ENCODE data around the gene C10orf95.

DNA sequence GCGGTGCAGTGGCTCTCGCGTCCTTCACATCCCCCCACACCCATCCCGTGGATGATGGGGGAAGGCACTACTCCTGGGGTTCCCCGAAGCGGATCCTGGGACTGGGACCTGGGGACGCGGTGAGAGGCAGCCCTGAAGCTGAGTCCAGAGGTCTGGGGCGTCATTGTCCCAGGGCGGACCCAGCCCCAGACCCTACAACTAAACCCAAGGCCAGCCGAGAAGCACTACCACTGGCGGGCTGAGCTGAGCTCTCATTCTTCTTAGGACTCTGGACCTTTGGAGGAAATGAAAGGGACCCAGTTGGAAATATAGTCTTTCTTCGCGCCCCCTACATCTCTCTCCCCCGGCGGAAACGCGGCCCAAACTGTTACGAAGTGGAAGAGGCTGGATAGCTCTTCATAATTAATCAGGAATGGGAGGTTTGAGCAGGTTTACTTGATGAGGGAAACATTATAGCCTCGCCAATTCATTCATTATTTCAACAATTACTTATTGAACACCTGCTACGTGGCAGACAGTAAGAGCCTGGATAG is 31.1 kb downstream of the C10orf95 start:
- no peak for TF ChIP-seq MBNL3 (CRISPR knock-in tag; conservative IDR thresholded peaks at IDR 0.05)
- TF ChIP-seq, protein P1, sequence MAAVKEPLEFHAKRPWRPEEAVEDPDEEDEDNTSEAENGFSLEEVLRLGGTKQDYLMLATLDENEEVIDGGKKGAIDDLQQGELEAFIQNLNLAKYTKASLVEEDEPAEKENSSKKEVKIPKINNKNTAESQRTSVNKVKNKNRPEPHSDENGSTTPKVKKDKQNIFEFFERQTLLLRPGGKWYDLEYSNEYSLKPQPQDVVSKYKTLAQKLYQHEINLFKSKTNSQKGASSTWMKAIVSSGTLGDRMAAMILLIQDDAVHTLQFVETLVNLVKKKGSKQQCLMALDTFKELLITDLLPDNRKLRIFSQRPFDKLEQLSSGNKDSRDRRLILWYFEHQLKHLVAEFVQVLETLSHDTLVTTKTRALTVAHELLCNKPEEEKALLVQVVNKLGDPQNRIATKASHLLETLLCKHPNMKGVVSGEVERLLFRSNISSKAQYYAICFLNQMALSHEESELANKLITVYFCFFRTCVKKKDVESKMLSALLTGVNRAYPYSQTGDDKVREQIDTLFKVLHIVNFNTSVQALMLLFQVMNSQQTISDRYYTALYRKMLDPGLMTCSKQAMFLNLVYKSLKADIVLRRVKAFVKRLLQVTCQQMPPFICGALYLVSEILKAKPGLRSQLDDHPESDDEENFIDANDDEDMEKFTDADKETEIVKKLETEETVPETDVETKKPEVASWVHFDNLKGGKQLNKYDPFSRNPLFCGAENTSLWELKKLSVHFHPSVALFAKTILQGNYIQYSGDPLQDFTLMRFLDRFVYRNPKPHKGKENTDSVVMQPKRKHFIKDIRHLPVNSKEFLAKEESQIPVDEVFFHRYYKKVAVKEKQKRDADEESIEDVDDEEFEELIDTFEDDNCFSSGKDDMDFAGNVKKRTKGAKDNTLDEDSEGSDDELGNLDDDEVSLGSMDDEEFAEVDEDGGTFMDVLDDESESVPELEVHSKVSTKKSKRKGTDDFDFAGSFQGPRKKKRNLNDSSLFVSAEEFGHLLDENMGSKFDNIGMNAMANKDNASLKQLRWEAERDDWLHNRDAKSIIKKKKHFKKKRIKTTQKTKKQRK (IDR thresholded peaks at IDR 0.05; ENCODE audit: low read length), result no peak
- no peak for TF ChIP-seq ZNF576 (CRISPR knock-in tag; IDR thresholded peaks at IDR 0.05)
- TF ChIP-seq ZNF292 (CRISPR knock-in tag; IDR thresholded peaks at IDR 0.05; ENCODE audit: borderline replicate concordance, low read depth), result no peak
- no peak for TF ChIP-seq CC2D1A (CRISPR knock-in tag; IDR thresholded peaks at IDR 0.05)
- no peak for TF ChIP-seq IRF1 (CRISPR knock-in tag; IDR thresholded peaks at IDR 0.05; ENCODE audit: low read depth)
